ENCODE results near the gene COX7A2L.
A peak's percentile ranks its signal among the peaks of the same experiment; 100 is the strongest.

Gene COX7A2L

GRCh38 chr2:42345986-42346385, 15.0 kb downstream of the COX7A2L start:
- Histone ChIP-seq H3K9me3 (ENCODE audit: low read depth, low read length) (no peaks in the 10 kb centered on the region), H3K27ac (no peak overlapping the region), H3K36me3 (ENCODE audit: insufficient read depth, low read length) (peaks cover 39% of the 10 kb centered on the region), H3K9ac (ENCODE audit: insufficient read length) (no peak overlapping the region), H3K4me3 (no peak overlapping the region)
- no peak for DNase-seq (ENCODE audit: low read depth, low spot score)
- TF ChIP-seq FOXP2 (optimal IDR thresholded peaks at IDR 0.05; ENCODE audit: control extremely low read depth, extremely low read length, insufficient read depth) = no peak

- Histone ChIP-seq H3K36me3 (ENCODE audit: insufficient read depth, low read length) (peaks cover 20% of the 10 kb centered on the region), H3K9me3 (ENCODE audit: low read depth, low read length) (no peaks in the 10 kb centered on the region), H3K27ac (peak overlapping the region; percentile 4), H3K4me3 (no peak overlapping the region), H3K9ac (ENCODE audit: insufficient read length) (no peak overlapping the region)
- no peak for TF ChIP-seq POLR2AphosphoS5 (IDR thresholded peaks at IDR 0.05; ENCODE audit: borderline replicate concordance, low read depth, low read length)
- no peak for TF ChIP-seq FOXP2 (optimal IDR thresholded peaks at IDR 0.05; ENCODE audit: control extremely low read depth, extremely low read length, insufficient read depth)
- no peak for TF ChIP-seq EZH2 (IDR thresholded peaks at IDR 0.05)
- no peak for DNase-seq (ENCODE audit: low read depth, low spot score)
These were observed 18.2 kb downstream of the COX7A2L start for GRCh38 chr2:42342795-42343241.

- Histone ChIP-seq H3K36me3 (ENCODE audit: insufficient read depth, low read length) (peaks cover 20% of the 10 kb centered on the region), H3K27ac (peak overlapping the region; percentile 4), H3K9me3 (ENCODE audit: low read depth, low read length) (no peaks in the 10 kb centered on the region), H3K9ac (ENCODE audit: insufficient read length) (no peak overlapping the region), H3K4me3 (no peak overlapping the region)
- no peak for TF ChIP-seq FOXP2 (optimal IDR thresholded peaks at IDR 0.05; ENCODE audit: control extremely low read depth, extremely low read length, insufficient read depth)
- TF ChIP-seq EZH2 (IDR thresholded peaks at IDR 0.05) = no peak
- TF ChIP-seq POLR2AphosphoS5 (IDR thresholded peaks at IDR 0.05; ENCODE audit: borderline replicate concordance, low read depth, low read length) = no peak
- DNase-seq (ENCODE audit: low read depth, low spot score) = no peak
These were observed 18.8 kb downstream of the COX7A2L start for GRCh38 chr2:42342061-42342794.

- H3K27ac ChIP-seq = no peak overlapping the region
- DNase-seq (ENCODE audit: low read depth, low spot score) = no peak
- peaks cover 16% of the 10 kb centered on the region for H3K36me3 ChIP-seq (ENCODE audit: insufficient read depth, low read length)
- no peaks in the 10 kb centered on the region for H3K9me3 ChIP-seq (ENCODE audit: low read depth, low read length)
- no peak overlapping the region for H3K4me3 ChIP-seq
- H3K9ac ChIP-seq (ENCODE audit: insufficient read length) = no peak overlapping the region
- TF ChIP-seq POLR2AphosphoS5 (IDR thresholded peaks at IDR 0.05; ENCODE audit: borderline replicate concordance, low read depth, low read length) = no peak
- no peak for TF ChIP-seq EZH2 (IDR thresholded peaks at IDR 0.05)
- no peak for TF ChIP-seq FOXP2 (optimal IDR thresholded peaks at IDR 0.05; ENCODE audit: control extremely low read depth, extremely low read length, insufficient read depth)
These were observed 19.9 kb downstream of the COX7A2L start for GRCh38 chr2:42340938-42341636.

- H3K9me3 ChIP-seq (ENCODE audit: low read depth, low read length) = no peaks in the 10 kb centered on the region
- H3K36me3 ChIP-seq (ENCODE audit: insufficient read depth, low read length) = peaks cover 15% of the 10 kb centered on the region; the same call in 1 of the 2 replicates
- H3K4me3 ChIP-seq = no peak overlapping the region
- TF ChIP-seq POLR2AphosphoS5 (IDR thresholded peaks at IDR 0.05; ENCODE audit: borderline replicate concordance, low read depth, low read length) (no peak), FOXP2 (optimal IDR thresholded peaks at IDR 0.05; ENCODE audit: control extremely low read depth, extremely low read length, insufficient read depth) (no peak), EZH2 (IDR thresholded peaks at IDR 0.05) (no peak)
- no peak overlapping the region for H3K27ac ChIP-seq
- H3K9ac ChIP-seq (ENCODE audit: insufficient read length) = no peak overlapping the region
- no peak for DNase-seq (ENCODE audit: low read depth, low spot score)
These were observed 20.7 kb downstream of the COX7A2L start for GRCh38 chr2:42340045-42340937.

GRCh38 chr2:42339191-42339912, 21.7 kb downstream of the COX7A2L start:
- H3K9ac ChIP-seq (ENCODE audit: insufficient read length) = no peak overlapping the region
- H3K36me3 ChIP-seq (ENCODE audit: insufficient read depth, low read length) = peaks cover 14% of the 10 kb centered on the region; the same call in 1 of the 2 replicates
- DNase-seq (ENCODE audit: low read depth, low spot score) = no peak
- H3K27ac ChIP-seq = no peak overlapping the region
- no peaks in the 10 kb centered on the region for H3K9me3 ChIP-seq (ENCODE audit: low read depth, low read length)
- TF ChIP-seq EZH2 (IDR thresholded peaks at IDR 0.05) (no peak), POLR2AphosphoS5 (IDR thresholded peaks at IDR 0.05; ENCODE audit: borderline replicate concordance, low read depth, low read length) (no peak), FOXP2 (optimal IDR thresholded peaks at IDR 0.05; ENCODE audit: control extremely low read depth, extremely low read length, insufficient read depth) (no peak)
- no peak overlapping the region for H3K4me3 ChIP-seq

- TF ChIP-seq POLR2AphosphoS5 (IDR thresholded peaks at IDR 0.05; ENCODE audit: borderline replicate concordance, low read depth, low read length) (no peak), EZH2 (IDR thresholded peaks at IDR 0.05) (no peak), FOXP2 (optimal IDR thresholded peaks at IDR 0.05; ENCODE audit: control extremely low read depth, extremely low read length, insufficient read depth) (no peak)
- DNase-seq (ENCODE audit: low read depth, low spot score) = no peak
- no peak overlapping the region for H3K27ac ChIP-seq
These were observed 22.3 kb downstream of the COX7A2L start for GRCh38 chr2:42338567-42339190.

More at GRCh38 chr2:42338567-42339190, 22.3 kb downstream of the COX7A2L start:
- Histone ChIP-seq H3K36me3 (ENCODE audit: insufficient read depth, low read length) (peaks cover 18% of the 10 kb centered on the region; the same call in 1 of the 2 replicates), H3K9ac (ENCODE audit: insufficient read length) (no peak overlapping the region), H3K4me3 (no peak overlapping the region), H3K9me3 (ENCODE audit: low read depth, low read length) (no peaks in the 10 kb centered on the region)

Data from SK-N-MC (cell line).